T-helper 2 cell (primary cell): ENCODE measurements around the gene NHEJ1.

Source experiments
- DNase-seq, 5 experiments: peaks; one replicate each; pipeline versions ENCODE4 v3.0.0 to v3.0.0-alpha.2; 2012 to 2022

Gene NHEJ1

GRCh38 chr2:219165058-219165911, 4.7 kb upstream of the NHEJ1 start:
- DNase-seq: no peak

GRCh38 chr2:219163156-219163555, 2.5 kb upstream of the NHEJ1 start:
- DNase-seq: no peak

- DNase-seq: no peak
Measured at GRCh38 chr2:219161097-219161496, 482 bp upstream of the NHEJ1 start.

- no peak for DNase-seq
Measured at GRCh38 chr2:219159771-219160185, 837 bp downstream of the NHEJ1 start.

GRCh38 chr2:219158586-219158985, 2.0 kb downstream of the NHEJ1 start:
- no peak for DNase-seq

DNA sequence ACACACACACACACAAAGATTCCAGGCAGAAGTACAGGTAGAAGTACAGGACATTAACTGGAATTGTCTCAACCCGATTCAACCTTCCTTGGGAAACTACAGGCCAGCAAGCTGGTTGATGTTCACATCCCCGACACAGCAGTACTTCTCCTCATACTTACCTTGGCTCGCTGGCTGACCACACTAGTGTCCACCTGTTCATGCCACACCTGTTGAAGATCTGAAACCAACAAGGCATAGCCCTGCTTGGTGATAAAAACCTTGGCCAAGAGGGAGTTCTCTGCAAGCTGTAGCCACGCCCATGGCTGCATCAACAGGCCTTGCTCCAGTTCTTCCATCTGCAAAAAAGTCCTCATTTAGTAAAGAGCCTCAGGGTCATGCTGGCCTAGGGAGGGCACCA, 2.6 kb downstream of the NHEJ1 start:
- DNase-seq: no peak

- no peak for DNase-seq
Measured at GRCh38 chr2:219157396-219157795, 3.2 kb downstream of the NHEJ1 start.

- peak in 2 of 5 experiments; percentile 36 to 64 for DNase-seq
Measured at GRCh38 chr2:219155054-219155644, 5.5 kb downstream of the NHEJ1 start.

- no peak for DNase-seq
Measured at GRCh38 chr2:219149667-219150066, 10.9 kb downstream of the NHEJ1 start.

GRCh38 chr2:219142329-219142728, 18.3 kb downstream of the NHEJ1 start:
- no peak for DNase-seq

- DNase-seq: no peak
Measured at GRCh38 chr2:219140722-219141121, 19.9 kb downstream of the NHEJ1 start.

DNA sequence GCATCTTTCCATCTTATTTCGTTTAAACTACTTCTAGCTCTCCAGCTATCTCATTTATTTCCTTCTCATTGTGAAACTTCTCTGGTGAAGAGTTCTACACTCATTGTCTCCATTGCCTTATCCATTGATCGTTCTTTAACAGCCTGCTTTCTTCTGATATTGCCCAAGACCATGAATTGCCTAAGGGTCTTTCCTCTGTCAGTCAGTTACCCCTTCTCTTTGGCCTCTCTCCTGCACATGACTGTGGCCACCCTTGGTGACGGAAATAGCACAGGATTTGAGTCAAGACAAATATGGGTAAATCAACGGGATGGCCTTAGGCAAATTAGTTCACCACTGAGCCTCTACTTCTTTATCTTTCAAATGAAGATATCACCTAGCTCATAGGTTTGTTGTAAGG, 26.6 kb downstream of the NHEJ1 start:
- no peak for DNase-seq

DNA sequence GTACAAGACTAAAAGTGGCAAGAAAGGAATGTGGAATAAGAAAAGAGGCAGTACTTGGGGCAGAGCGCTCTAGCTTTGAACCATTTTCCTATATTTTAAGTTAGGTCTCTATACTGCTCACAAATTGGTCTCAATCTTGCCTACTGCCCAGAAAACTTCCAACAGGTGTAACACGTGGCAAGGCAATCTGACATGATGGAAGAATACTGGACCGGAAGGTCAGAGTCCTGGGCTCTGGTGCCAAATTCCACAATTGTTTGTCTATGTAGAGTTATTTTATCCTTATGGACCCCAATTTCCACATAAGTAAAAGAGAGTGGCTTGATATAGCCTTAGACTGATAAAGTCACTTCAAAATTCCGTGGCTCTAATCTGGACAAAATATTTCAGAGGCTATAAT, 28.9 kb downstream of the NHEJ1 start:
- no peak for DNase-seq

DNA sequence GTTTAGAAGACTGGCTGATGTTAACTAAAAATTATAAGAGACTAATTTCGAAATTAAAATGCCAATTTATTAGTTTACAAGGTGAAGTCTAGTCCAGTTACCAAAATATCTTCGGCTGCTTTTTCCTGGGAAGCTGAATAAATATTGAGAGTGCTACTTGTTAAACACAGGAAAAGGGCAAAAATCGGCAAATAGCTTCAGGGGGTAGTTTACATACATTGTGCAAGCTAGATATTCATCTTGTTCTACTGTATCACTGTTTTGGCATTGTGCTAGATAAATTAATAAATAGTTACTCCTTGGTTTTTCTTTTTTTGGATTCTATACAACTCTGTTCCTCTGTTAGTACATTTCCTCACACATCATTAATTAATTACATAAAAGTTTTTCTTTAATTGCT, 29.3 kb downstream of the NHEJ1 start:
- DNase-seq: no peak

GRCh38 chr2:219129589-219129988, 31.0 kb downstream of the NHEJ1 start:
- DNase-seq: no peak

DNA sequence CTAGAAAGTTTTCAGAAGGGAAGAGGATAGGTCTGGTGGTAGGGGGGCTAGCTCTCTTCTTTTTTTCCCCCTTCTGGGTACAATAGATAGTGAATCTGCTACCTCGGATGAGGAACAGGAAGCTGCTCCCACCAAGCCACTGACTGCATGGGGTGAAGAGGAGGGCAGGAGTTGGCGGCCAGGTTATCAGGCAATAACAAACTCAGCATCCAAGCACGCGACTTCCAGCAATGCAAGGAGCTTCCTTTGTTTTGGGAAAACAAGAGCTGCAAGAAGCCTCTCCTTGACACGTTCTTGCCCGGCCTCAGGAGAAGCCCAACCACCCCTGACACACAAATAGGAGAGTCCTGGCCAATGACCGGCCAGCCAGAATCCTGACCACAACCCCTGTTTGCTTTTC, 32.2 kb downstream of the NHEJ1 start:
- DNase-seq: no peak

DNA sequence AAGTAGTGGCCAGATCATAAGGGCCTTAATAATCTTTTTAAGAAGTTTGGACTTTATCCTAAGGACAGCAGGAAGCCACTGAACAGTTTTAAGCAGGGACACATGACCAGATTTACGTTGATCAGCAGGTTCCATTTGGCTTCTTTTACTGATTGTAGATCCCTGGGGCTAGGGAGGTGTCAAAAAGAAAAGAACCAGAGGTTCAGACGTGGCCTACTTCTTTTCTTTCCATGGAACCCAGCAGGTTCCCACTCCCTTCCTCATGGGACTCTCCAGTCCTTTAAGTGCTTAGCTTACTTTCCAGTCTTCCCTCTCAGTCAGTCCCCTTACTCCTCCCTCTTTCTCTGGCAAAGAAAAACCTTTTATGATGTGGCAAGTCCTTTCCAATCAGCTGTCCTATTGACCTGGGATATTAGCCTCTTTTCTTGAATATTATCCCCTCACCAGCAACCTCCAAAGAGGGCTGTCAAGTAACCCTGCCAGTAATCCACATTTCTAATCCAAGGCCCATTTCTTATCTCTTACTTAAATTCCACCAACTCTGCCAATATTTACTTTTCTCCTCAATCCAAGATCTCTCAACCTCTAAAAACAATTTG, 33.5 kb downstream of the NHEJ1 start:
- DNase-seq: no peak

DNA sequence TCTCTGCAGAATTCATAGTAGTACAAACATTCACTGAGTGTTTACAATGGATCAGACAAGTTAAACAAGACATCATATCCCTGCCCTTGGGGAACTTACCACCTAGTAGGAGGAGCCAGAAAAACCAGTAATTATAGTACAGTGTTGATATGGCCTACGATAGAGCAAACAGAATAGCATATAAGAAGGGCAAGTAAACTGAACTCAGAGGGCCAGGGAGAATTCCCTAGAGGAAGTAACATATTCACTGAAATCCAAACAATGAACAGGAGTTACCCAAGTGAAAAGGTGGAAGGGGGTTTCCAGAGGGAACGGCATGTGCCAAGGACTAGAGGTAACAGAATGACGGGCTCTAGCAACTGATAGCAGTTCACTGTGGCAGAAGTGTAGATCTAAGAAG, 34.1 kb downstream of the NHEJ1 start:
- DNase-seq: no peak

- DNase-seq: no peak
Measured at GRCh38 chr2:219125886-219126270, 34.7 kb downstream of the NHEJ1 start.

- no peak for DNase-seq
Measured at GRCh38 chr2:219125225-219125885, 35.3 kb downstream of the NHEJ1 start.

- DNase-seq: peak in 2 of 5 experiments; percentile 5 to 39
Measured at GRCh38 chr2:219124381-219125110, 36.1 kb downstream of the NHEJ1 start.

GRCh38 chr2:219123356-219124135, 37.1 kb downstream of the NHEJ1 start:
- no peak for DNase-seq
